SK-N-SH (cell line): ENCODE measurements around the gene GIPC2. TPM values are rescaled to one million over a fixed set of nuclear protein-coding genes. Genes with fewer than 3 reads are reported as not detected.

ENCODE experiments used
- CTCF ChIA-PET: fragments of 300-600, 350-600 bp; formaldehyde crosslinking; extraction: SDS; loops from one replicate; lab custom pipeline; 2021; lab: Yijun Ruan, JAX
- POLR2A ChIA-PET: fragments of 350-600 bp; sonication (Branson Sonifier 250); formaldehyde crosslinking; extraction: SDS; loops from one replicate; lab custom pipeline; 2020; ENCODE audit warnings: antibody characterized with exemption, inconsistent platforms; lab: Yijun Ruan, JAX
- DNase-seq: peaks from one replicate; pipeline ENCODE4 v3.0.0; 2012
- H2AFZ ChIP-seq: fragments of 200-600 bp; sonication (generic); 2 replicates; pipeline ENCODE4 v1.8.1; 2016; ENCODE audit warnings: antibody characterized with exemption, mild to moderate bottlenecking, low read depth
- H3F3A ChIP-seq: fragments of 200-600 bp; sonication (generic); replicated peaks from 2 replicates; pipeline ENCODE3; 2016; ENCODE audit warnings: antibody characterized with exemption, mild to moderate bottlenecking; ENCODE audit not compliant: insufficient read depth
- H3K27ac ChIP-seq, 2 experiments: fragments of 200-500 bp in 1 of 2; fragments of 200-600 bp in 1 of 2; sonication (Bioruptor generic) in 1 of 2; sonication (generic), shearing (Covaris generic) in 1 of 2; 2 replicates each; pipeline versions ENCODE4 v1.5.1 to v1.6.1; 2014 to 2016; ENCODE audit warnings: low read depth in 2 of 2, inconsistent platforms in 1 of 2, low read length in 1 of 2, mild to moderate bottlenecking in 1 of 2, mixed read lengths in 1 of 2
- H3K27me3 ChIP-seq: fragments of 200-600 bp; sonication (generic), shearing (Covaris generic); 2 replicates; pipeline ENCODE4 v1.6.1; 2016; ENCODE audit warnings: mixed run types; ENCODE audit not compliant: insufficient read depth
- H3K36me3 ChIP-seq, 2 experiments: fragments of 200-500 bp in 1 of 2; fragments of 200-600 bp in 1 of 2; sonication (Bioruptor generic) in 1 of 2; sonication (generic) in 1 of 2; replicated peaks in 1 of 2; 2 replicates each; pipeline versions ENCODE3 to v1.5.1; 2014 to 2016; ENCODE audit warnings: low read length in 1 of 2, mild to moderate bottlenecking in 1 of 2; ENCODE audit not compliant: insufficient read depth in 2 of 2, control insufficient read depth in 1 of 2
- H3K4me1 ChIP-seq, 2 experiments: fragments of 200-500 bp in 1 of 2; fragments of 200-600 bp in 1 of 2; sonication (Bioruptor generic) in 1 of 2; sonication (generic), shearing (Covaris generic) in 1 of 2; 2 replicates each; pipeline versions ENCODE4 v1.5.1 to v1.6.1; 2014 to 2016; ENCODE audit warnings: low read depth in 1 of 2, low read length in 1 of 2, mixed run types in 1 of 2; ENCODE audit not compliant: insufficient read depth in 2 of 2, control insufficient read depth in 1 of 2
- H3K4me2 ChIP-seq: fragments of 200-600 bp; sonication (generic), shearing (Covaris generic); 2 replicates; pipeline ENCODE4 v1.6.1; 2017; ENCODE audit warnings: mixed run types
- H3K4me3 ChIP-seq, 2 experiments: fragments of 200-500 bp in 1 of 2; fragments of 200-600 bp in 1 of 2; sonication (Bioruptor generic) in 1 of 2; sonication (generic), shearing (Covaris generic) in 1 of 2; 2 replicates each; pipeline versions ENCODE4 v1.5.1 to v1.8.1; 2014 to 2016; ENCODE audit warnings: low read depth in 2 of 2, inconsistent platforms in 1 of 2, low read length in 1 of 2, mild to moderate bottlenecking in 1 of 2, mixed read lengths in 1 of 2, moderate library complexity in 1 of 2
- H3K79me2 ChIP-seq: fragments of 200-600 bp; sonication (generic); 2 replicates; pipeline ENCODE4 v1.8.1; 2017; ENCODE audit warnings: mild to moderate bottlenecking; ENCODE audit not compliant: insufficient read depth
- H3K9ac ChIP-seq: fragments of 200-600 bp; sonication (generic); 2 replicates; pipeline ENCODE4 v1.6.1; 2017; ENCODE audit warnings: mixed run types
- H3K9me2 ChIP-seq: fragments of 200-600 bp; sonication (generic); 2 replicates; pipeline ENCODE4 v1.6.1; 2017; ENCODE audit warnings: mixed run types
- H3K9me3 ChIP-seq: fragments of 200-600 bp; sonication (generic); 2 replicates; pipeline ENCODE4 v1.6.1; 2017; ENCODE audit warnings: mixed run types, mild to moderate bottlenecking, moderate library complexity
- H4K20me1 ChIP-seq: fragments of 200-600 bp; sonication (generic); 2 replicates; pipeline ENCODE4 v1.6.1; 2017; ENCODE audit warnings: mild to moderate bottlenecking, mixed run types; ENCODE audit not compliant: insufficient read depth
- CHD2 ChIP-seq: fragments of 150-350 bp; IDR thresholded peaks from 2 replicates; pipeline ENCODE4 v1.6.1; 2018; ENCODE audit warnings: low read length; ENCODE audit not compliant: partially characterized antibody
- CTCF ChIP-seq: fragments of 200-600 bp; sonication (generic); IDR thresholded peaks from 2 replicates; pipeline ENCODE4 v1.6.1; 2017; ENCODE audit warnings: antibody characterized with exemption, mild to moderate bottlenecking, moderate library complexity
- ELF1 ChIP-seq: IDR thresholded peaks from 2 replicates; pipeline ENCODE4 v1.4.0; 2012
- EP300 ChIP-seq, 2 experiments: IDR thresholded peaks; 2 replicates each; pipeline versions ENCODE4 v1.4.0 to v1.6.1; 2012; ENCODE audit warnings: borderline replicate concordance in 1 of 2, low read depth in 1 of 2, low read length in 1 of 2
- EZH2phosphoT487 ChIP-seq: fragments of 200-600 bp; sonication (generic); IDR thresholded peaks from 2 replicates; pipeline ENCODE4 v1.6.1; 2017; ENCODE audit warnings: low read depth, mixed run types, mild to moderate bottlenecking, antibody characterized with exemption, moderate library complexity, borderline replicate concordance
- FOSL2 ChIP-seq: IDR thresholded peaks from 2 replicates; pipeline ENCODE4 v1.4.0; 2012; ENCODE audit warnings: low read depth, mild to moderate bottlenecking, moderate library complexity, borderline replicate concordance
- FOXJ3 ChIP-seq: sonication (generic); formaldehyde crosslinking; IDR thresholded peaks from 2 replicates; pipeline ENCODE4 v1.5.1; 2020; ENCODE audit warnings: mild to moderate bottlenecking, missing genetic modification reagents
- JUND ChIP-seq: IDR thresholded peaks from 2 replicates; pipeline ENCODE4 v1.4.0; 2012
- MEF2A ChIP-seq: IDR thresholded peaks from 2 replicates; pipeline ENCODE4 v1.4.0; 2012; ENCODE audit warnings: low read depth, borderline replicate concordance
- RCOR1 ChIP-seq: fragments of 150-350 bp; IDR thresholded peaks from 2 replicates; pipeline ENCODE4 v1.6.1; 2017; ENCODE audit warnings: antibody characterized with exemption, low read length
- REST ChIP-seq: IDR thresholded peaks from 2 replicates; pipeline ENCODE4 v1.6.1; 2012; ENCODE audit warnings: mild to moderate bottlenecking, low read depth, low read length, moderate library complexity
- RFX5 ChIP-seq: IDR thresholded peaks from 2 replicates; pipeline ENCODE4 v1.6.1; 2012; ENCODE audit warnings: mild to moderate bottlenecking, improper control_type of control experiment, low read length
- TCF12 ChIP-seq: IDR thresholded peaks from 2 replicates; pipeline ENCODE4 v1.4.0; 2012
- WGBS: methylation state at CpG from one replicate; pipeline ENCODE4 v1.1.6; 2017; ENCODE audit warnings: low lambda C conversion rate; 5-methylcytosine and 5-hydroxymethylcytosine counted together
- polyA plus RNA-seq, 3 experiments: library from polyadenylated mRNA; depleted of rRNA; stranded (reverse); fragments of >200 nt; gene quantifications; 2 replicates each; pipeline ENCODE4 v1.2.3, GENCODE V29; 2012
- TF ChIP-seq, protein P1 (sequence below): IDR thresholded peaks from 2 replicates; pipeline ENCODE4 v1.4.0; 2012; ENCODE audit warnings: low read depth

Gene GIPC2
- polyA plus RNA-seq, 1 of the 3 experiments (the other 2 are of a cell fraction) = 0.02 TPM

- Histone ChIP-seq H3F3A (peaks cover 9% of the 10 kb centered on the region), H3K4me3 (no peak overlapping the region), H3K4me1 (peaks cover 10 to 11% of the 10 kb centered on the region in 2 experiments; a peak in 3 of 4 replicates), H3K27ac (no peak overlapping the region), H3K4me2 (no peak overlapping the region), H2AFZ (peak overlapping the region; percentile 39; the same call in 1 of the 2 replicates), H4K20me1 (no peaks in the 10 kb centered on the region), H3K9me2 (no peaks in the 10 kb centered on the region), H3K27me3 (no peaks in the 10 kb centered on the region), H3K9me3 (no peaks in the 10 kb centered on the region), H3K79me2 (no peaks in the 10 kb centered on the region)
- no peak for DNase-seq
- WGBS = 96% methylated on average over 4 of the region's 4 CpGs
- ChIA-PET POLR2A (no interaction called here), CTCF (interaction anchor here (0.6 to 11.6 kb wide), 5 partner anchors 12 to 533 kb away, joined by 3 to 207 read pairs (median 10); no protein-coding TSS in a partner anchor)
- TF ChIP-seq TCF12 = no peak
- no peak for TF ChIP-seq CTCF
- TF ChIP-seq, protein P1, sequence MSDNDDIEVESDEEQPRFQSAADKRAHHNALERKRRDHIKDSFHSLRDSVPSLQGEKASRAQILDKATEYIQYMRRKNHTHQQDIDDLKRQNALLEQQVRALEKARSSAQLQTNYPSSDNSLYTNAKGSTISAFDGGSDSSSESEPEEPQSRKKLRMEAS = no peak
- TF ChIP-seq JUND = no peak
- no peak for TF ChIP-seq CHD2
- TF ChIP-seq RCOR1 = no peak
- TF ChIP-seq ELF1 = no peak
- TF ChIP-seq RFX5 = no peak
- no peak for TF ChIP-seq MEF2A
- no peak for TF ChIP-seq FOXJ3 (CRISPR knock-in tag)
- no peak for TF ChIP-seq EZH2phosphoT487
- TF ChIP-seq FOSL2 = no peak
- TF ChIP-seq EP300 (IDR thresholded peaks at IDR 0.05; ENCODE audit: borderline replicate concordance in 1 of 2, low read depth in 1 of 2, low read length in 1 of 2) = no peak
- TF ChIP-seq REST = no peak
- TF ChIP-seq, all 33 proteins: peak for 0
- H3K9ac ChIP-seq = no peak overlapping the region
- no peaks in the 10 kb centered on the region for H3K36me3 ChIP-seq
Measured at GRCh38 chr1:78142736-78143135, 97.0 kb downstream of the GIPC2 start.
